H1 (cell line): ENCODE measurements around the gene CNOT9. TPM values are rescaled to one million over a fixed set of nuclear protein-coding genes. Genes with fewer than 3 reads are reported as not detected.

Experiments
- BACH1 ChIP-seq: IDR thresholded peaks from 2 replicates; pipeline ENCODE4 v1.6.1; 2012; ENCODE audit warnings: low read length, improper control_type of control experiment
- CBX8 ChIP-seq: fragments of 300-800, 300-1000 bp; sonication (generic); IDR thresholded peaks from 2 replicates; pipeline ENCODE4 v1.7.1; 2016; ENCODE audit warnings: low read depth, low read length, borderline replicate concordance
- CREB1 ChIP-seq: IDR thresholded peaks from 2 replicates; pipeline ENCODE4 v1.6.1; 2012; ENCODE audit warnings: inconsistent platforms
- EP300 ChIP-seq, 2 experiments: IDR thresholded peaks; 1 replicate in 1 of 2; 2 replicates in 1 of 2; pipeline ENCODE4 v1.6.1; 2011 to 2012; ENCODE audit warnings: low read depth in 2 of 2, low read length in 2 of 2, mild to moderate bottlenecking in 2 of 2, borderline replicate concordance in 1 of 2, inconsistent platforms in 1 of 2, moderate library complexity in 1 of 2
- KDM4A ChIP-seq: IDR thresholded peaks from one replicate; pipeline ENCODE4 v1.7.1; 2012; ENCODE audit warnings: low read depth, mild to moderate bottlenecking, moderate library complexity, low read length, inconsistent platforms; ENCODE audit not compliant: severe bottlenecking
- SIRT6 ChIP-seq: IDR thresholded peaks from one replicate; pipeline ENCODE4 v1.7.1; 2012; ENCODE audit warnings: low read length, inconsistent platforms
- TAF7 ChIP-seq: optimal IDR thresholded peaks from 2 replicates; pipeline ENCODE3; 2011; ENCODE audit warnings: low read depth, mild to moderate bottlenecking, inconsistent platforms, low read length, moderate library complexity, borderline replicate concordance
- polyA plus RNA-seq, 7 experiments: library from polyadenylated mRNA; depleted of rRNA in 3 of 7; stranded (reverse) in 5 of 7; unstranded in 2 of 7; fragments of >200 nt in 5 of 7; fragments of 200-250 nt in 2 of 7; gene quantifications; 1 replicate in 5 of 7; 2 replicates in 1 of 7; 4 replicates in 1 of 7; pipeline versions ENCODE4 v1.2.1 to v1.2.3, GENCODE V29; 2011 to 2013; ENCODE audit warnings: missing spikeins in 2 of 7, mixed read lengths in 2 of 7
- total RNA-seq: library from RNA; stranded (reverse); fragmentation: NEBNext Ultra II Directional; extraction: Animal tissue kit (Norgen Biotek cat#: 25700); gene quantifications from 2 replicates; pipeline ENCODE4 v1.2.1, GENCODE V29; 2021
- TF ChIP-seq, protein P1 (sequence below): fragments of 300-600 bp; sonication (generic); IDR thresholded peaks from 2 replicates; pipeline ENCODE4 v1.7.1; 2012; ENCODE audit warnings: low read length, moderate library complexity, mild to moderate bottlenecking, inconsistent platforms; ENCODE audit not compliant: insufficient replicate concordance

Gene CNOT9
- total and polyA plus RNA-seq, 2 of the 8 experiments (the other 6 are each of a cell fraction or from before 2014, with no cell fraction given): 79.3 to 81.2 TPM

GRCh38 chr2:218568190-218569037, at the start of gene CNOT9, which contains the start of gene USP37 (continued):
- TF ChIP-seq, protein P1, sequence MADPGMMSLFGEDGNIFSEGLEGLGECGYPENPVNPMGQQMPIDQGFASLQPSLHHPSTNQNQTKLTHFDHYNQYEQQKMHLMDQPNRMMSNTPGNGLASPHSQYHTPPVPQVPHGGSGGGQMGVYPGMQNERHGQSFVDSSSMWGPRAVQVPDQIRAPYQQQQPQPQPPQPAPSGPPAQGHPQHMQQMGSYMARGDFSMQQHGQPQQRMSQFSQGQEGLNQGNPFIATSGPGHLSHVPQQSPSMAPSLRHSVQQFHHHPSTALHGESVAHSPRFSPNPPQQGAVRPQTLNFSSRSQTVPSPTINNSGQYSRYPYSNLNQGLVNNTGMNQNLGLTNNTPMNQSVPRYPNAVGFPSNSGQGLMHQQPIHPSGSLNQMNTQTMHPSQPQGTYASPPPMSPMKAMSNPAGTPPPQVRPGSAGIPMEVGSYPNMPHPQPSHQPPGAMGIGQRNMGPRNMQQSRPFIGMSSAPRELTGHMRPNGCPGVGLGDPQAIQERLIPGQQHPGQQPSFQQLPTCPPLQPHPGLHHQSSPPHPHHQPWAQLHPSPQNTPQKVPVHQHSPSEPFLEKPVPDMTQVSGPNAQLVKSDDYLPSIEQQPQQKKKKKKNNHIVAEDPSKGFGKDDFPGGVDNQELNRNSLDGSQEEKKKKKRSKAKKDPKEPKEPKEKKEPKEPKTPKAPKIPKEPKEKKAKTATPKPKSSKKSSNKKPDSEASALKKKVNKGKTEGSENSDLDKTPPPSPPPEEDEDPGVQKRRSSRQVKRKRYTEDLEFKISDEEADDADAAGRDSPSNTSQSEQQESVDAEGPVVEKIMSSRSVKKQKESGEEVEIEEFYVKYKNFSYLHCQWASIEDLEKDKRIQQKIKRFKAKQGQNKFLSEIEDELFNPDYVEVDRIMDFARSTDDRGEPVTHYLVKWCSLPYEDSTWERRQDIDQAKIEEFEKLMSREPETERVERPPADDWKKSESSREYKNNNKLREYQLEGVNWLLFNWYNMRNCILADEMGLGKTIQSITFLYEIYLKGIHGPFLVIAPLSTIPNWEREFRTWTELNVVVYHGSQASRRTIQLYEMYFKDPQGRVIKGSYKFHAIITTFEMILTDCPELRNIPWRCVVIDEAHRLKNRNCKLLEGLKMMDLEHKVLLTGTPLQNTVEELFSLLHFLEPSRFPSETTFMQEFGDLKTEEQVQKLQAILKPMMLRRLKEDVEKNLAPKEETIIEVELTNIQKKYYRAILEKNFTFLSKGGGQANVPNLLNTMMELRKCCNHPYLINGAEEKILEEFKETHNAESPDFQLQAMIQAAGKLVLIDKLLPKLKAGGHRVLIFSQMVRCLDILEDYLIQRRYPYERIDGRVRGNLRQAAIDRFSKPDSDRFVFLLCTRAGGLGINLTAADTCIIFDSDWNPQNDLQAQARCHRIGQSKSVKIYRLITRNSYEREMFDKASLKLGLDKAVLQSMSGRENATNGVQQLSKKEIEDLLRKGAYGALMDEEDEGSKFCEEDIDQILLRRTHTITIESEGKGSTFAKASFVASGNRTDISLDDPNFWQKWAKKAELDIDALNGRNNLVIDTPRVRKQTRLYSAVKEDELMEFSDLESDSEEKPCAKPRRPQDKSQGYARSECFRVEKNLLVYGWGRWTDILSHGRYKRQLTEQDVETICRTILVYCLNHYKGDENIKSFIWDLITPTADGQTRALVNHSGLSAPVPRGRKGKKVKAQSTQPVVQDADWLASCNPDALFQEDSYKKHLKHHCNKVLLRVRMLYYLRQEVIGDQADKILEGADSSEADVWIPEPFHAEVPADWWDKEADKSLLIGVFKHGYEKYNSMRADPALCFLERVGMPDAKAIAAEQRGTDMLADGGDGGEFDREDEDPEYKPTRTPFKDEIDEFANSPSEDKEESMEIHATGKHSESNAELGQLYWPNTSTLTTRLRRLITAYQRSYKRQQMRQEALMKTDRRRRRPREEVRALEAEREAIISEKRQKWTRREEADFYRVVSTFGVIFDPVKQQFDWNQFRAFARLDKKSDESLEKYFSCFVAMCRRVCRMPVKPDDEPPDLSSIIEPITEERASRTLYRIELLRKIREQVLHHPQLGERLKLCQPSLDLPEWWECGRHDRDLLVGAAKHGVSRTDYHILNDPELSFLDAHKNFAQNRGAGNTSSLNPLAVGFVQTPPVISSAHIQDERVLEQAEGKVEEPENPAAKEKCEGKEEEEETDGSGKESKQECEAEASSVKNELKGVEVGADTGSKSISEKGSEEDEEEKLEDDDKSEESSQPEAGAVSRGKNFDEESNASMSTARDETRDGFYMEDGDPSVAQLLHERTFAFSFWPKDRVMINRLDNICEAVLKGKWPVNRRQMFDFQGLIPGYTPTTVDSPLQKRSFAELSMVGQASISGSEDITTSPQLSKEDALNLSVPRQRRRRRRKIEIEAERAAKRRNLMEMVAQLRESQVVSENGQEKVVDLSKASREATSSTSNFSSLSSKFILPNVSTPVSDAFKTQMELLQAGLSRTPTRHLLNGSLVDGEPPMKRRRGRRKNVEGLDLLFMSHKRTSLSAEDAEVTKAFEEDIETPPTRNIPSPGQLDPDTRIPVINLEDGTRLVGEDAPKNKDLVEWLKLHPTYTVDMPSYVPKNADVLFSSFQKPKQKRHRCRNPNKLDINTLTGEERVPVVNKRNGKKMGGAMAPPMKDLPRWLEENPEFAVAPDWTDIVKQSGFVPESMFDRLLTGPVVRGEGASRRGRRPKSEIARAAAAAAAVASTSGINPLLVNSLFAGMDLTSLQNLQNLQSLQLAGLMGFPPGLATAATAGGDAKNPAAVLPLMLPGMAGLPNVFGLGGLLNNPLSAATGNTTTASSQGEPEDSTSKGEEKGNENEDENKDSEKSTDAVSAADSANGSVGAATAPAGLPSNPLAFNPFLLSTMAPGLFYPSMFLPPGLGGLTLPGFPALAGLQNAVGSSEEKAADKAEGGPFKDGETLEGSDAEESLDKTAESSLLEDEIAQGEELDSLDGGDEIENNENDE: no peak
- TF ChIP-seq KDM4A: peak; percentile 15
- TF ChIP-seq SIRT6: no peak
- peak; percentile 61; the same call in 1 of the 2 replicates for TF ChIP-seq BACH1
- peak; percentile 93 for TF ChIP-seq CREB1
- no peak for TF ChIP-seq CBX8
- TF ChIP-seq EP300 (IDR thresholded peaks at IDR 0.05; ENCODE audit: borderline replicate concordance in 1 of 2, low read depth in 2 of 2, low read length in 2 of 2): peak in 1 of 2 experiments; percentile 55; a peak in 1 of 3 replicates
- TF ChIP-seq TAF7: no peak
